ENCODE measurements around the gene RSPH6A. TPM values are rescaled to one million over a fixed set of nuclear protein-coding genes. Genes with fewer than 3 reads are reported as not detected.

Gene RSPH6A
- total RNA-seq, 4 donors from 2014 or later: 0.38 to 0.68 TPM; not detected in 2

- 85% methylated on average over 10 of the region's 10 CpGs for WGBS
- H3K36me3 ChIP-seq: peaks cover 80% of the 10 kb centered on the region
These were observed 6.5 kb upstream of the RSPH6A start for GRCh38 chr19:45821570-45821969.

GRCh38 chr19:45821103-45821521, 6.0 kb upstream of the RSPH6A start:
- 82% methylated on average over 8 of the region's 8 CpGs for WGBS
- no peak overlapping the region for H3K27ac ChIP-seq
- peaks cover 75% of the 10 kb centered on the region for H3K36me3 ChIP-seq
- H3K9me3 ChIP-seq: no peaks in the 10 kb centered on the region
- TF ChIP-seq POLR2AphosphoS5 (IDR thresholded peaks at IDR 0.05) (no peak), POLR2A (IDR thresholded peaks at IDR 0.05) (no peak), CTCF (IDR thresholded peaks at IDR 0.05) (no peak), EP300 (IDR thresholded peaks at IDR 0.05) (no peak)
- H3K27me3 ChIP-seq: no peaks in the 10 kb centered on the region
- no peak overlapping the region for H3K4me3 ChIP-seq
- no peak for DNase-seq (ENCODE audit: low spot score in 2 of 2)
- peaks cover 13% of the 10 kb centered on the region for H3K4me1 ChIP-seq

More at GRCh38 chr19:45821570-45821969, 6.5 kb upstream of the RSPH6A start:
- Histone ChIP-seq H3K9me3 (no peaks in the 10 kb centered on the region), H3K4me1 (peaks cover 13% of the 10 kb centered on the region), H3K27me3 (no peaks in the 10 kb centered on the region), H3K27ac (no peak overlapping the region), H3K4me3 (no peak overlapping the region)
- no peak for TF ChIP-seq EP300 (IDR thresholded peaks at IDR 0.05)
- no peak for TF ChIP-seq CTCF (IDR thresholded peaks at IDR 0.05)
- TF ChIP-seq POLR2A (IDR thresholded peaks at IDR 0.05): no peak
- TF ChIP-seq POLR2AphosphoS5 (IDR thresholded peaks at IDR 0.05): no peak
- DNase-seq (ENCODE audit: low spot score in 2 of 2): no peak

DNA sequence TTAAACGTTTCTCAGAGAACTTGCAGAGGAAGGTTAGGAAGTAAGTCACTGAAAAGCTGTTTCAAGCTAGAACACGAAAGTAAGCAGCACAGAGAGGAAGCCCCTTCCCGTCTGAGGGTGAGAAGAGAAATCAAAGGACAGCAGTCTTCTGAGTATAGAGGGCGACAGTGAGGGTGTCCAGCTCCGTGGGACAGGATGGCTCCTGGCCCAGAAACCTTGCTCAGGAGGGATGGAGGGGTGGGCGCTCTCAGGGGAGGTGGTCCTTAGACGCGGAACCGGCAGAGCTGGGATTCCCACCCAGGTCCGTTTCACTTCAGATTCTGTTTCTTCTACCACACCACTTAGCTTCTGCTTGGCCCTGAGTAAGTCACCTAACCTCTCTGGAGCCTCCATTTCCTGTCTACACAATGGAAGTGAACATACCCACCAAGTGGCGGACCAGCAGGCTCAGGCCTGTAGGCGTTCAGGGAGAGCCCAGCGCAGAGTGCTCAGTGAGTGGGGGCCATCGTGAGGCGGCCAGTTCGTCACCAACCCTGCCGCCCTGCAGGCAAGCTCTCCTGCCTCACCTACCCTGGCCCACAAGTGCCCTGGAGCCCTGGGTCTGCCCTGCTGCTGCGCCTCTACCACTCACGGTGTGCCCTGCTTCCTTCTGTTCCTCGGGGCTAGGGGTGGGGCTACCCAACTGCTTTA, 5.5 kb upstream of the RSPH6A start:
- 71% methylated on average over 16 of the region's 20 CpGs for WGBS
- Histone ChIP-seq H3K27ac (no peak overlapping the region), H3K4me1 (peaks cover 13% of the 10 kb centered on the region), H3K36me3 (peaks cover 70% of the 10 kb centered on the region), H3K9me3 (no peaks in the 10 kb centered on the region), H3K4me3 (no peak overlapping the region), H3K27me3 (no peaks in the 10 kb centered on the region)
- TF ChIP-seq CTCF (IDR thresholded peaks at IDR 0.05): no peak
- no peak for TF ChIP-seq POLR2AphosphoS5 (IDR thresholded peaks at IDR 0.05)
- no peak for TF ChIP-seq POLR2A (IDR thresholded peaks at IDR 0.05)
- no peak for TF ChIP-seq EP300 (IDR thresholded peaks at IDR 0.05)
- no peak for DNase-seq (ENCODE audit: low spot score in 2 of 2)

DNA sequence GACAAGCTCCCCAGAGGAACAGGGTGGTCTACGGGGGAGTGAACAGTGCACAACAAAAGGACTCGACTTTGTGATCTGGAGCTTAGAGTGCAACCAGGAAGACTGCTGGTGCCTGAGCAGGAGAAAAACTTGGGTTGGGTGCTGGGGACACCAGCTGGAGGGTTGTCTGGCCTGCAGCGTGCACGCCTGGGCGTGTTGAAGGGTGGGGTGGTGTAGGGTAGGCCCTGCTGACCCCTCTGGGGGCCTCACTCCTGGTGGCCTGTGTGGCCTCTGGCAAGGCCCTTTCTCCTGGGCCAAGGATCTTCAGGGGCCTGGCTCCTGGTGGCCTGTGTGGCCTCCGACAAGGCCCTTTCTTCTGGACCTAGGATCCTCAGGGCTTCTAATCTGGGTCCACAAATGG, 4.7 kb upstream of the RSPH6A start:
- H3K27ac ChIP-seq: no peak overlapping the region
- peaks cover 65% of the 10 kb centered on the region for H3K36me3 ChIP-seq
- H3K9me3 ChIP-seq: no peaks in the 10 kb centered on the region
- no peak for DNase-seq (ENCODE audit: low spot score in 2 of 2)
- no peaks in the 10 kb centered on the region for H3K27me3 ChIP-seq
- H3K4me3 ChIP-seq: no peak overlapping the region
- WGBS: 90% methylated on average over 5 of the region's 6 CpGs
- TF ChIP-seq EP300 (IDR thresholded peaks at IDR 0.05) (no peak), POLR2AphosphoS5 (IDR thresholded peaks at IDR 0.05) (no peak), POLR2A (IDR thresholded peaks at IDR 0.05) (no peak), CTCF (IDR thresholded peaks at IDR 0.05) (no peak)
- peaks cover 9% of the 10 kb centered on the region for H3K4me1 ChIP-seq

- TF ChIP-seq POLR2A (IDR thresholded peaks at IDR 0.05) (no peak), EP300 (IDR thresholded peaks at IDR 0.05) (no peak), POLR2AphosphoS5 (IDR thresholded peaks at IDR 0.05) (no peak), CTCF (IDR thresholded peaks at IDR 0.05) (no peak)
- no peaks in the 10 kb centered on the region for H3K9me3 ChIP-seq
- no peak overlapping the region for H3K27ac ChIP-seq
- H3K27me3 ChIP-seq: no peaks in the 10 kb centered on the region
- peaks cover 47% of the 10 kb centered on the region for H3K36me3 ChIP-seq
- WGBS: 30% methylated on average over 3 of the region's 19 CpGs
- no peak for DNase-seq (ENCODE audit: low spot score in 2 of 2)
- H3K4me3 ChIP-seq: no peak overlapping the region
- peaks cover 3% of the 10 kb centered on the region for H3K4me1 ChIP-seq
These were observed 2.7 kb upstream of the RSPH6A start for GRCh38 chr19:45817725-45818301.

Measured in suprapubic skin (tissue), 4 donors.